Suprapubic skin (tissue), 4 donors: Measurements from ENCODE around the gene MAEA. TPM values are rescaled to one million over a fixed set of nuclear protein-coding genes. Genes with fewer than 3 reads are reported as not detected.

ENCODE experiments used
- DNase-seq, 2 donors: peaks; one replicate each; pipeline ENCODE4 v3.0.0-alpha.2; 2019; ENCODE audit warnings: low spot score in 2 of 2
- H3K27ac ChIP-seq: fragments of 200-600 bp; sonication (generic); one replicate; pipeline ENCODE4 v1.5.1; 2019
- H3K27me3 ChIP-seq: fragments of 200-600 bp; sonication (generic); one replicate; pipeline ENCODE4 v1.5.1; 2019
- H3K36me3 ChIP-seq: fragments of 200-600 bp; sonication (generic); one replicate; pipeline ENCODE4 v1.5.1; 2019
- H3K4me1 ChIP-seq: fragments of 200-600 bp; sonication (generic); one replicate; pipeline ENCODE4 v1.5.1; 2019
- H3K4me3 ChIP-seq: fragments of 200-600 bp; sonication (generic); one replicate; pipeline ENCODE4 v1.5.1; 2019; ENCODE audit warnings: mild to moderate bottlenecking
- H3K9me3 ChIP-seq: fragments of 200-600 bp; sonication (generic); one replicate; pipeline ENCODE4 v1.5.1; 2019
- EP300 ChIP-seq: sonication (generic); formaldehyde crosslinking; IDR thresholded peaks from one replicate; pipeline ENCODE4 v1.6.1; 2017; ENCODE audit warnings: antibody characterized with exemption
- POLR2A ChIP-seq, 2 donors: fragments of 450-650 bp; IDR thresholded peaks; one replicate each; pipeline ENCODE4 v1.6.1; 2017; ENCODE audit warnings: antibody characterized with exemption in 2 of 2, mild to moderate bottlenecking in 2 of 2, moderate library complexity in 2 of 2
- POLR2AphosphoS5 ChIP-seq, 3 donors: sonication (generic); formaldehyde crosslinking; IDR thresholded peaks; one replicate each; pipeline ENCODE4 v1.6.1; 2017; ENCODE audit warnings: antibody characterized with exemption in 3 of 3
- WGBS: methylation state at CpG from one replicate; pipeline ENCODE4 v1.1.5; 2018; 5-methylcytosine and 5-hydroxymethylcytosine counted together
- total RNA-seq, 4 donors: library from RNA; depleted of rRNA; stranded (reverse); fragments of >200 nt; gene quantifications; one replicate each; pipeline ENCODE4 v1.1.0, GENCODE V29; 2016
- TF ChIP-seq, protein P1 (sequence below), 2 donors: fragments of 200-600 bp in 1 of 2; fragments of 450-650 bp in 1 of 2; sonication (generic) in 1 of 2; IDR thresholded peaks; one replicate each; pipeline ENCODE4 v1.5.1; 2016 to 2019; ENCODE audit warnings: antibody characterized with exemption in 2 of 2, mild to moderate bottlenecking in 1 of 2, moderate library complexity in 1 of 2

MAEA gene
- total RNA-seq, 4 donors from 2014 or later: 58.7 to 112 (median 69.5) TPM

DNA sequence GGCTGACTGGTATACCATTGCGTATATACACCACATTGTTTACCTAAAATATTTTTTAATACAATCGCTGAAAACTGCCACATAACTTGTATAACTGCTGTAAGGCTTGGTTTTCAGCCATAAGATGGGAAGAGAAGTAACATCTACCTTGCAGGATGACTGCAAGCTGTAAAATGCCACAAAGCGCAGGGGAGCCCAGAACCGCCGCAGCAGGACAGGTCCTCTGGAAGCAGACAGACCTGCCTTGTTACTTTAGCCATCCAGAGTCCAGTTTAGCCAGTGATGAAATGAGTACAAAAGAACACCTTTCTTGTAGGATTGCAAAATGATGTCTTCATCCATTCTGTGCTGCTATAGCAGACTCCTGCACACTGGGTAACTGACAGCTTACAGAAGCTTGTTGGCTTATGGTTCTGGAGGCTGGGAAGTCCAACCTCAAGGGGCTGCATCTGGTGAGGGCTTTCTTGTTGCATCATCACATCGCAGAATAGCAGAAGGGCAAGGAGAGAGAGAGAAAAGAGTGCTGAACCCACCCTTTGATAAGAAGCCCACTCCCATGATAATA, 36.7 kb upstream of the MAEA start:
- Histone ChIP-seq H3K27me3 (no peaks in the 10 kb centered on the region), H3K4me3 (no peak overlapping the region), H3K9me3 (no peaks in the 10 kb centered on the region), H3K4me1 (peaks cover 16% of the 10 kb centered on the region), H3K36me3 (no peaks in the 10 kb centered on the region), H3K27ac (no peak overlapping the region)
- WGBS: 95% methylated on average over 6 of the region's 6 CpGs
- DNase-seq: no peak
- TF ChIP-seq POLR2AphosphoS5 (IDR thresholded peaks at IDR 0.05): no peak
- TF ChIP-seq EP300: no peak
- TF ChIP-seq, protein P1, sequence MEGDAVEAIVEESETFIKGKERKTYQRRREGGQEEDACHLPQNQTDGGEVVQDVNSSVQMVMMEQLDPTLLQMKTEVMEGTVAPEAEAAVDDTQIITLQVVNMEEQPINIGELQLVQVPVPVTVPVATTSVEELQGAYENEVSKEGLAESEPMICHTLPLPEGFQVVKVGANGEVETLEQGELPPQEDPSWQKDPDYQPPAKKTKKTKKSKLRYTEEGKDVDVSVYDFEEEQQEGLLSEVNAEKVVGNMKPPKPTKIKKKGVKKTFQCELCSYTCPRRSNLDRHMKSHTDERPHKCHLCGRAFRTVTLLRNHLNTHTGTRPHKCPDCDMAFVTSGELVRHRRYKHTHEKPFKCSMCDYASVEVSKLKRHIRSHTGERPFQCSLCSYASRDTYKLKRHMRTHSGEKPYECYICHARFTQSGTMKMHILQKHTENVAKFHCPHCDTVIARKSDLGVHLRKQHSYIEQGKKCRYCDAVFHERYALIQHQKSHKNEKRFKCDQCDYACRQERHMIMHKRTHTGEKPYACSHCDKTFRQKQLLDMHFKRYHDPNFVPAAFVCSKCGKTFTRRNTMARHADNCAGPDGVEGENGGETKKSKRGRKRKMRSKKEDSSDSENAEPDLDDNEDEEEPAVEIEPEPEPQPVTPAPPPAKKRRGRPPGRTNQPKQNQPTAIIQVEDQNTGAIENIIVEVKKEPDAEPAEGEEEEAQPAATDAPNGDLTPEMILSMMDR (IDR thresholded peaks at IDR 0.05): no peak
- TF ChIP-seq POLR2A (IDR thresholded peaks at IDR 0.05): no peak

DNA sequence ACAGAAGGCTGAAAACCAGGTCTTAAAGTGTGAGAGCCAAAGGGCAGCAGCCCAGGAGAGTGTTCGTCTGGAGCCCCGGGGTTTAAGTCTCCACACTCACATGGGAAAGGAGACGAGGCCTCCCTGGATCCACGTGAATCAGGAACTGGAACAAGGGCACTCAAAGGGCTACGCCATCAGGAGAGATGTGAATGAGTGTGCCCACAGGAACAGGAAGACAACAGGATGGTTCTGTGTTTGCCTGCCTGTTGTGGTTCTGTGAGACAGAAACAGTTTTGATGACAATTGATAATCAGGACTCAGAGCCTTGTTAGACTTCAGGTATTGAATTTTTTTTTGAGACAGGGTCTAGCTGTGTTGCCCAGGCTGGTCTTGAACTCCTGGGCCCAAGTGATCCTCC, 35.9 kb upstream of the MAEA start:
- Histone ChIP-seq H3K36me3 (no peaks in the 10 kb centered on the region), H3K4me3 (no peak overlapping the region), H3K4me1 (peaks cover 16% of the 10 kb centered on the region), H3K27ac (no peak overlapping the region), H3K9me3 (no peaks in the 10 kb centered on the region), H3K27me3 (no peaks in the 10 kb centered on the region)
- 97% methylated on average over 5 of the region's 5 CpGs for WGBS
- TF ChIP-seq, protein P1 (IDR thresholded peaks at IDR 0.05): no peak
- TF ChIP-seq POLR2A (IDR thresholded peaks at IDR 0.05) (no peak), POLR2AphosphoS5 (IDR thresholded peaks at IDR 0.05) (no peak), EP300 (no peak)
- DNase-seq: no peak

DNA sequence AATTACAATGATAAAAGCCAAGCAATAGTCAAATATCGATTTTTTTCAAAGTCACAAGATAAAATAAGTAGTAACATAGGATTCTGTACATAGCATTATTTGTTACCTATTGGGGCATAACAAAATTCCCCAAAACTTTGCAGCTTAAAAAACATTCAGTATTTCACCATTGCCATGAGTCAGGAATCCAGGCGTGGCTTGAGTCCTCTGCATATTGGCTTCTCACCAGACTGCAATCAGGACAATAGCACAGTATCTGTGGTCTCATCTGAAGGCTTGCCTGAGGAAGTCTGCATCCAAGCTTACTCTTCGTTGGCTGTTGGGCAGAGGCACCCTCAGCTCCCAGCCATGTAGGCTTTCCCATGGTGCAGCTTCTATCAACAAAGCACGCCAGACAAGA, 34.5 kb upstream of the MAEA start:
- no peak for DNase-seq
- no peak overlapping the region for H3K27ac ChIP-seq
- 82% methylated on average over 4 of the region's 4 CpGs for WGBS

DNA sequence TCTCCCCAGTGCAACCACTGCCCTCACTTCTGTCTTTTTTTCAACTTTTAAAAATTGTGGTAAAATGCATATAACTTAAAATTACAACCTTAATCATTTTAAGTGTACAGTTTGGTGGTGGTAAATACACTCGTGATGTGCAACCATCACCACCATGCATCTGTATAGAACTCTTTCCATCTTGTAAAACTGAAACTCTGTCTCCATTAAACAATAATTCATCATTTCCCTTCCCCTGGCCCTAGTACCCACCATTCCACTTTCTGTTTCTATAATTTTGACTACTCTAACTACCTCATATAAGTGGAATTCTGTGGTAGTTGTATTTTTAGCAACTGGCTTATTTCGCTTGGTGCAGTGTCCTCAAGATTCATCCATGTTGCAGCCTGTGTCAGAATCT, 34.0 kb upstream of the MAEA start:
- Histone ChIP-seq H3K4me1 (peaks cover 4% of the 10 kb centered on the region), H3K4me3 (no peak overlapping the region), H3K27me3 (no peaks in the 10 kb centered on the region), H3K27ac (no peak overlapping the region), H3K9me3 (no peaks in the 10 kb centered on the region), H3K36me3 (no peaks in the 10 kb centered on the region)
- TF ChIP-seq POLR2AphosphoS5 (IDR thresholded peaks at IDR 0.05): no peak
- TF ChIP-seq EP300: no peak
- TF ChIP-seq, protein P1 (IDR thresholded peaks at IDR 0.05): no peak
- TF ChIP-seq POLR2A (IDR thresholded peaks at IDR 0.05): no peak
- DNase-seq: no peak
- 94% methylated on average over 2 of the region's 2 CpGs for WGBS

More for the DNA sequence above, 34.5 kb upstream of the MAEA start:
- no peak for TF ChIP-seq POLR2AphosphoS5 (IDR thresholded peaks at IDR 0.05)
- TF ChIP-seq, protein P1 (IDR thresholded peaks at IDR 0.05): no peak
- no peak for TF ChIP-seq POLR2A (IDR thresholded peaks at IDR 0.05)
- no peak for TF ChIP-seq EP300
- Histone ChIP-seq H3K9me3 (no peaks in the 10 kb centered on the region), H3K4me1 (peaks cover 9% of the 10 kb centered on the region), H3K4me3 (no peak overlapping the region), H3K36me3 (no peaks in the 10 kb centered on the region), H3K27me3 (no peaks in the 10 kb centered on the region)

DNA sequence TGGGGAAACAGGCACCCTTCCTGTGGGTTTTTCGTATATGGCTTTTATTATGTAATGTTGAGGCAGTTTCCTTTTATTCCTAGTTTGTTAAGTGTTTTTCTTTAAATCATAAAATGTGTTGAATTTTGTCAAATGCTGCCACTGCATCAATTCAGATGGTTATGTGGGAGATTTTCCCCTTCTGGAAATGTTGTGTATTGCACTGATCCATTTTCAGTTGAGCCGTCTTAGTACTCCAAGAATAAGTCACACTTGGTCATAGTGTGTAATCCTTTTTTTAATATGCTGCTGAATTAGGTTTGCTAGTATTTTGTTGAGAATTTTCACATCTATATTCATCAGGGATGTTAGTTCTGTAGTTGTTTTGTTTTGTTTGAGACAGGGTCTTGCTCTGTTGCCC, 31.2 kb upstream of the MAEA start:
- Histone ChIP-seq H3K36me3 (no peaks in the 10 kb centered on the region), H3K27me3 (no peaks in the 10 kb centered on the region), H3K4me1 (no peaks in the 10 kb centered on the region), H3K4me3 (no peak overlapping the region), H3K27ac (no peak overlapping the region), H3K9me3 (no peaks in the 10 kb centered on the region)
- TF ChIP-seq POLR2A (IDR thresholded peaks at IDR 0.05) (no peak), POLR2AphosphoS5 (IDR thresholded peaks at IDR 0.05) (no peak), EP300 (no peak)
- TF ChIP-seq, protein P1 (IDR thresholded peaks at IDR 0.05): no peak
- WGBS: 88% methylated on average over 2 of the region's 2 CpGs
- no peak for DNase-seq
